ENCODE measurements around the gene TMEM255B. TPM values are rescaled to one million over a fixed set of nuclear protein-coding genes. Genes with fewer than 3 reads are reported as not detected.

The TMEM255B gene
- total RNA-seq, 2 experiments from 2014 or later: 1.4 to 1.6 TPM

- ATAC-seq (ENCODE audit: low read depth) (no peak), DNase-seq (no peak)
- Mint-ChIP-seq H3K4me3 (no peak overlapping the region), H3K36me3 (no peaks in the 10 kb centered on the region), H3K27me3 (no peaks in the 10 kb centered on the region), H3K27ac (no peak overlapping the region), H3K4me1 (no peaks in the 10 kb centered on the region), H3K9me3 (no peaks in the 10 kb centered on the region)
- POLR2A ChIA-PET: no interaction called here
Observed at GRCh38 chr13:113808058-113808834, 49.2 kb downstream of the TMEM255B start.

- ATAC-seq (ENCODE audit: low read depth) (no peak), DNase-seq (no peak)
- POLR2A ChIA-PET: no interaction called here
- Mint-ChIP-seq H3K27me3 (no peaks in the 10 kb centered on the region), H3K4me3 (no peak overlapping the region), H3K9me3 (no peaks in the 10 kb centered on the region), H3K4me1 (no peaks in the 10 kb centered on the region), H3K36me3 (no peaks in the 10 kb centered on the region), H3K27ac (no peak overlapping the region)
Observed at GRCh38 chr13:113809934-113810333, 50.9 kb downstream of the TMEM255B start.

- H3K27ac Mint-ChIP-seq: no peak overlapping the region
Observed at GRCh38 chr13:113810640-113811039, 51.6 kb downstream of the TMEM255B start.

GRCh38 chr13:113811081-113811928 lies 52.3 kb downstream of the TMEM255B start:
- no peaks in the 10 kb centered on the region for H3K36me3 Mint-ChIP-seq
- no peak for DNase-seq
- no peak overlapping the region for H3K27ac Mint-ChIP-seq
- peaks cover 10% of the 10 kb centered on the region for H3K4me1 Mint-ChIP-seq
- H3K4me3 Mint-ChIP-seq: no peak overlapping the region
- H3K27me3 Mint-ChIP-seq: no peaks in the 10 kb centered on the region
- POLR2A ChIA-PET: no interaction called here
- no peak for ATAC-seq (ENCODE audit: low read depth)
- no peaks in the 10 kb centered on the region for H3K9me3 Mint-ChIP-seq

More at GRCh38 chr13:113810640-113811039, 51.6 kb downstream of the TMEM255B start:
- no peaks in the 10 kb centered on the region for H3K36me3 Mint-ChIP-seq
- DNase-seq (no peak), ATAC-seq (ENCODE audit: low read depth) (no peak)
- H3K27me3 Mint-ChIP-seq: no peaks in the 10 kb centered on the region
- H3K4me1 Mint-ChIP-seq: peaks cover 4% of the 10 kb centered on the region
- H3K4me3 Mint-ChIP-seq: no peak overlapping the region
- no peaks in the 10 kb centered on the region for H3K9me3 Mint-ChIP-seq
- POLR2A ChIA-PET: no interaction called here

- H3K27ac Mint-ChIP-seq: no peak overlapping the region
Observed at GRCh38 chr13:113812178-113813040, 53.4 kb downstream of the TMEM255B start.

GRCh38 chr13:113813070-113813748 lies 54.2 kb downstream of the TMEM255B start:
- no peak for DNase-seq
- H3K36me3 Mint-ChIP-seq: peaks cover 3% of the 10 kb centered on the region
- POLR2A ChIA-PET: no interaction called here
- peaks cover 18% of the 10 kb centered on the region for H3K4me1 Mint-ChIP-seq
- no peak overlapping the region for H3K4me3 Mint-ChIP-seq
- ATAC-seq (ENCODE audit: low read depth): no peak
- no peaks in the 10 kb centered on the region for H3K9me3 Mint-ChIP-seq
- H3K27ac Mint-ChIP-seq: no peak overlapping the region
- no peaks in the 10 kb centered on the region for H3K27me3 Mint-ChIP-seq

More at GRCh38 chr13:113812178-113813040, 53.4 kb downstream of the TMEM255B start:
- Mint-ChIP-seq H3K4me3 (no peak overlapping the region), H3K36me3 (peaks cover 1% of the 10 kb centered on the region), H3K27me3 (no peaks in the 10 kb centered on the region), H3K9me3 (no peaks in the 10 kb centered on the region), H3K4me1 (peaks cover 16% of the 10 kb centered on the region)
- ATAC-seq (ENCODE audit: low read depth) (no peak), DNase-seq (no peak)
- POLR2A ChIA-PET: no interaction called here

- no peak for ATAC-seq (ENCODE audit: low read depth)
- peaks cover 18% of the 10 kb centered on the region for H3K4me1 Mint-ChIP-seq
- peaks cover 3% of the 10 kb centered on the region for H3K36me3 Mint-ChIP-seq
- H3K27ac Mint-ChIP-seq: no peak overlapping the region
- H3K4me3 Mint-ChIP-seq: no peak overlapping the region
- no peak for DNase-seq
- no peaks in the 10 kb centered on the region for H3K27me3 Mint-ChIP-seq
- no peaks in the 10 kb centered on the region for H3K9me3 Mint-ChIP-seq
- POLR2A ChIA-PET: no interaction called here
Observed at GRCh38 chr13:113813749-113814434, 54.9 kb downstream of the TMEM255B start.

- H3K9me3 Mint-ChIP-seq: no peaks in the 10 kb centered on the region
- ATAC-seq (ENCODE audit: low read depth): no peak
- H3K4me3 Mint-ChIP-seq: no peak overlapping the region
- no peak for DNase-seq
- no peak overlapping the region for H3K27ac Mint-ChIP-seq
- peaks cover 18% of the 10 kb centered on the region for H3K4me1 Mint-ChIP-seq
- peaks cover 3% of the 10 kb centered on the region for H3K36me3 Mint-ChIP-seq
- H3K27me3 Mint-ChIP-seq: no peaks in the 10 kb centered on the region
- POLR2A ChIA-PET: no interaction called here
Observed at GRCh38 chr13:113814435-113814821, 55.4 kb downstream of the TMEM255B start.

GRCh38 chr13:113815151-113816058 lies 56.4 kb downstream of the TMEM255B start:
- POLR2A ChIA-PET: no interaction called here
- Mint-ChIP-seq H3K9me3 (no peaks in the 10 kb centered on the region), H3K4me3 (peak overlapping the region; percentile 92), H3K4me1 (peaks cover 18% of the 10 kb centered on the region), H3K27me3 (no peaks in the 10 kb centered on the region), H3K27ac (peak overlapping the region; percentile 73), H3K36me3 (peaks cover 3% of the 10 kb centered on the region)
- ATAC-seq (ENCODE audit: low read depth): peak; percentile 50
- peak; percentile 50 for DNase-seq

GRCh38 chr13:113816254-113816929 lies 57.4 kb downstream of the TMEM255B start:
- POLR2A ChIA-PET: no interaction called here
- DNase-seq (no peak), ATAC-seq (ENCODE audit: low read depth) (no peak)
- H3K9me3 Mint-ChIP-seq: no peaks in the 10 kb centered on the region
- no peaks in the 10 kb centered on the region for H3K27me3 Mint-ChIP-seq
- peaks cover 18% of the 10 kb centered on the region for H3K4me1 Mint-ChIP-seq
- peak overlapping the region; percentile 60 for H3K27ac Mint-ChIP-seq
- H3K36me3 Mint-ChIP-seq: peaks cover 3% of the 10 kb centered on the region
- peak overlapping the region; percentile 92 for H3K4me3 Mint-ChIP-seq

Data from activated naive CD8-positive, alpha-beta T cell treated with anti-CD3 and anti-CD28 coated beads, Interleukin-2, amount 10 ng/mL, durations not matched to agents 7 days and 5 days (primary cell).